WTC11 (cell line): ENCODE results near the gene HDAC9.

Source experiments
- CTCF ChIP-seq: fragments of 200-600 bp; IDR thresholded peaks from 2 replicates; pipeline ENCODE4 v1.8.0; 2022; ENCODE audit warnings: antibody characterized with exemption
- MAX ChIP-seq: sonication (generic); formaldehyde crosslinking; IDR thresholded peaks from 2 replicates; pipeline ENCODE4 v1.8.0; 2022; ENCODE audit warnings: mild to moderate bottlenecking, missing genetic modification reagents
- MXD4 ChIP-seq: fragments of 250-450 bp; sonication (Bioruptor Pico); IDR thresholded peaks from 2 replicates; pipeline ENCODE4 v1.8.0; 2021; ENCODE audit warnings: mild to moderate bottlenecking, moderate library complexity, borderline replicate concordance

DNA sequence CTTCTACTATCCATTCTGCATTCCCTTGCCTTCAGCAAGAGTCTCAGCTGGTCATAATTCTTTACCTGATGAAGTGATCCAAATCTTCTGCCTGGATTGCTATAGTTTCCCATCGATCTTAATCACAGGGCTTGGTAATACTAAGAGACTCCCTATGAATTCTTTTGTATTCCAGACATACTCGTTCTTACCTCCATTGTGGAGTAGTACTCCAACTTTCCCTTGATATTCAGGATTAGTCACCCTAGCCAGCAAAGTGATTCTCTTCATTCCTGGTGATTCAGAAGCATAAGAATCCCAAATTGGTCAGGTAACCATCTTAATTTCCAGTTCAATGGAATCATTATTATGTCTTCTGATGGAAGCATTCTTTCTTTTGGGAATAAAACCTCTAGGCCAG is 525.2 kb downstream of the HDAC9 start:
- TF ChIP-seq CTCF (no peak), MAX (no peak), MXD4 (CRISPR knock-in tag) (no peak)
